HEK293 (cell line): ENCODE measurements around the gene CD8A.

Experiments used
- CTCF ChIA-PET: fragments of 350-600 bp; formaldehyde crosslinking; extraction: SDS; loops from one replicate; lab custom pipeline; 2021; ENCODE audit warnings: antibody characterized with exemption; lab: Yijun Ruan, JAX
- POLR2A ChIA-PET: fragments of 300-600 bp; formaldehyde crosslinking; extraction: SDS; loops from one replicate; lab custom pipeline; 2020; ENCODE audit warnings: antibody characterized with exemption, inconsistent platforms; lab: Yijun Ruan, JAX
- H3K27ac ChIP-seq: fragments of 200-500 bp; sonication (Bioruptor generic); 2 replicates; pipeline ENCODE4 v1.5.1; 2014; ENCODE audit warnings: low read depth, low read length, control low read depth, inconsistent platforms; ENCODE audit errors: extremely low read depth
- H3K36me3 ChIP-seq, 2 experiments: fragments of 200-500 bp in 1 of 2; sonication (Bioruptor generic) in 1 of 2; 1 replicate in 1 of 2; 2 replicates in 1 of 2; pipeline ENCODE4 v1.5.1; 2014 to 2017; ENCODE audit warnings: inconsistent platforms in 2 of 2, low read length in 2 of 2; ENCODE audit not compliant: control insufficient read depth in 2 of 2, insufficient read depth in 1 of 2
- H3K4me1 ChIP-seq: fragments of 200-500 bp; sonication (Bioruptor generic); 2 replicates; pipeline ENCODE4 v1.5.1; 2014; ENCODE audit warnings: mild to moderate bottlenecking, low read length, inconsistent platforms; ENCODE audit not compliant: control insufficient read depth, insufficient read depth
- H3K4me3 ChIP-seq: 2 replicates; pipeline ENCODE4 v1.5.1; 2011; ENCODE audit warnings: low read depth, mild to moderate bottlenecking, control low read depth, low read length, moderate library complexity
- H3K9me3 ChIP-seq: fragments of 200-500 bp; sonication (Bioruptor generic); 2 replicates; pipeline ENCODE4 v1.5.1; 2014; ENCODE audit warnings: low read depth, low read length, inconsistent platforms; ENCODE audit not compliant: control insufficient read depth, insufficient read depth
- BCL11A ChIP-seq: fragments of 450-650 bp; formaldehyde crosslinking; IDR thresholded peaks from 2 replicates; pipeline ENCODE4 v1.5.1; 2016; ENCODE audit warnings: low read depth, missing biosample characterization, missing genetic modification characterization
- PRDM1 ChIP-seq: fragments of 450-650 bp; formaldehyde crosslinking; IDR thresholded peaks from 2 replicates; pipeline ENCODE4; 2016; ENCODE audit warnings: missing biosample characterization, missing genetic modification characterization
- SALL2 ChIP-seq: fragments of 450-650 bp; formaldehyde crosslinking; IDR thresholded peaks from 2 replicates; pipeline ENCODE4 v1.5.0; 2017; ENCODE audit warnings: missing biosample characterization, mild to moderate bottlenecking, missing genetic modification characterization, borderline replicate concordance
- YY2 ChIP-seq: fragments of 450-650 bp; formaldehyde crosslinking; IDR thresholded peaks from 2 replicates; pipeline ENCODE4 v1.5.1; 2016; ENCODE audit warnings: missing biosample characterization, missing genetic modification characterization
- ZBTB48 ChIP-seq: fragments of 450-650 bp; formaldehyde crosslinking; IDR thresholded peaks from 2 replicates; pipeline ENCODE4 v1.5.1; 2016; ENCODE audit warnings: missing biosample characterization, missing genetic modification characterization
- ZNF133 ChIP-seq: fragments of 450-650 bp; formaldehyde crosslinking; IDR thresholded peaks from 2 replicates; pipeline ENCODE4 v1.5.1; 2016; ENCODE audit warnings: missing biosample characterization, missing genetic modification characterization
- ZNF140 ChIP-seq: fragments of 450-650 bp; formaldehyde crosslinking; IDR thresholded peaks from 2 replicates; pipeline ENCODE4 v1.5.1; 2016; ENCODE audit warnings: missing biosample characterization, missing genetic modification characterization
- ZNF146 ChIP-seq: fragments of 450-650 bp; formaldehyde crosslinking; IDR thresholded peaks from 2 replicates; pipeline ENCODE4 v1.5.1; 2016; ENCODE audit warnings: missing biosample characterization, missing genetic modification characterization
- ZNF366 ChIP-seq: fragments of 450-650 bp; formaldehyde crosslinking; conservative IDR thresholded peaks from 2 replicates; pipeline ENCODE4 v1.5.1; 2016; ENCODE audit warnings: missing biosample characterization, missing genetic modification characterization
- ZNF423 ChIP-seq: fragments of 450-650 bp; formaldehyde crosslinking; IDR thresholded peaks from 2 replicates; pipeline ENCODE4 v1.5.1; 2016; ENCODE audit warnings: missing biosample characterization, missing genetic modification characterization
- ZNF600 ChIP-seq: fragments of 450-650 bp; formaldehyde crosslinking; IDR thresholded peaks from 2 replicates; pipeline ENCODE4 v1.5.1; 2016; ENCODE audit warnings: missing biosample characterization, missing genetic modification characterization
- ZNF677 ChIP-seq: fragments of 450-650 bp; IDR thresholded peaks from 2 replicates; pipeline ENCODE4 v1.5.0; 2018; ENCODE audit warnings: missing biosample characterization, mild to moderate bottlenecking, missing genetic modification characterization, moderate library complexity
- ZNF707 ChIP-seq: fragments of 450-650 bp; formaldehyde crosslinking; IDR thresholded peaks from 2 replicates; pipeline ENCODE4 v1.5.1; 2016; ENCODE audit warnings: missing biosample characterization, missing genetic modification characterization
- TF ChIP-seq, protein P1 (sequence below): fragments of 450-650 bp; formaldehyde crosslinking; IDR thresholded peaks from 2 replicates; pipeline ENCODE4 v1.5.1; 2016; ENCODE audit warnings: missing biosample characterization, missing genetic modification characterization
- TF ChIP-seq, protein P2 (sequence below): fragments of 450-650 bp; formaldehyde crosslinking; IDR thresholded peaks from 2 replicates; pipeline ENCODE4 v1.5.1; 2016; ENCODE audit warnings: missing biosample characterization, missing genetic modification characterization
- TF ChIP-seq, protein P3 (sequence below): fragments of 450-650 bp; formaldehyde crosslinking; conservative IDR thresholded peaks from 2 replicates; pipeline ENCODE4 v1.5.1; 2016; ENCODE audit warnings: low read depth, missing biosample characterization, missing genetic modification characterization
- TF ChIP-seq, protein P4 (sequence below): fragments of 450-650 bp; formaldehyde crosslinking; IDR thresholded peaks from 2 replicates; pipeline ENCODE4 v1.5.1; 2016; ENCODE audit warnings: missing biosample characterization, missing genetic modification characterization
- TF ChIP-seq, protein P5 (sequence below): fragments of 450-650 bp; formaldehyde crosslinking; IDR thresholded peaks from 2 replicates; pipeline ENCODE4 v1.5.1; 2016; ENCODE audit warnings: missing biosample characterization, missing genetic modification characterization, borderline replicate concordance

CD8A gene

DNA sequence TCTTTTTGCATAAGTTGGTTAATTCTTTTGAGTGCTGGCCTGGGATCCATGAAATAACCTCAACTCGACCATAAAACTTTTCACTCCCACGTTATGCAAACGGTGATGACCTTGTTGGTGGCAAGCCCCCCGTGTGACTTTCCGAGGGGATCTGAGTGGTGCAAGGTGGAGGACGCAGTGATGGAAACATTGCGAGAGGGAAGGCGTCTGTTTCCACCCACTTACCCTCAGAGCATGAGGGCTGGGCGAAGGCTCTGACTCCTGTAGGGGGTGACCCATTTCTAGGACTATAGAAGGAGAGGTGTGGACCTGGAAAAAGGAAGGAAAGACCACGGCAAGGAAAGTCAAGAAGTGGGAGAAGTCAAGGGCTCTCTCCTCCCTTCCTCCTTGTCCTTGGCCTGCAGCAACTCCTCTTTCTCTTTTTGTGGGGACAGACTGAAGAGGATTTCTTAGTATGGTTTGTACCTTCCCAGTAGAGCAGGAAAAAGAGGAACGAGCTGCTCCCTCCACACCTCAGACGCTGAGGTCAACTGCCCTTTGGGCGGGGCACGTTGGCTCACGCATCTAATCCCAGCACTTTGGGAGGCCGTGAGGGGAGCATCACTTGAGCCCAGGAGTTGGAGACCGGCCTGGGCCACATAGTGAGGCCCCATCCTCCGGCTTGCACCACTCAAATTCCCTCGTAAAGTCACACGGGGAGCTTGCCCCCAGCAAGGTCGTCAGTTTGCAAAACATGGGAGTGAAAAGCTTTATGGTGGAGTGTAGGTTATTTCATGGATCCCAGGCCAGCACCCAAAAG is 15.5 kb upstream of the CD8A start:
- no peaks in the 10 kb centered on the region for H3K9me3 ChIP-seq
- peaks cover 4% of the 10 kb centered on the region; the same call in 1 of the 2 replicates for H3K4me1 ChIP-seq
- no peak for TF ChIP-seq ZNF140
- TF ChIP-seq, protein P1, sequence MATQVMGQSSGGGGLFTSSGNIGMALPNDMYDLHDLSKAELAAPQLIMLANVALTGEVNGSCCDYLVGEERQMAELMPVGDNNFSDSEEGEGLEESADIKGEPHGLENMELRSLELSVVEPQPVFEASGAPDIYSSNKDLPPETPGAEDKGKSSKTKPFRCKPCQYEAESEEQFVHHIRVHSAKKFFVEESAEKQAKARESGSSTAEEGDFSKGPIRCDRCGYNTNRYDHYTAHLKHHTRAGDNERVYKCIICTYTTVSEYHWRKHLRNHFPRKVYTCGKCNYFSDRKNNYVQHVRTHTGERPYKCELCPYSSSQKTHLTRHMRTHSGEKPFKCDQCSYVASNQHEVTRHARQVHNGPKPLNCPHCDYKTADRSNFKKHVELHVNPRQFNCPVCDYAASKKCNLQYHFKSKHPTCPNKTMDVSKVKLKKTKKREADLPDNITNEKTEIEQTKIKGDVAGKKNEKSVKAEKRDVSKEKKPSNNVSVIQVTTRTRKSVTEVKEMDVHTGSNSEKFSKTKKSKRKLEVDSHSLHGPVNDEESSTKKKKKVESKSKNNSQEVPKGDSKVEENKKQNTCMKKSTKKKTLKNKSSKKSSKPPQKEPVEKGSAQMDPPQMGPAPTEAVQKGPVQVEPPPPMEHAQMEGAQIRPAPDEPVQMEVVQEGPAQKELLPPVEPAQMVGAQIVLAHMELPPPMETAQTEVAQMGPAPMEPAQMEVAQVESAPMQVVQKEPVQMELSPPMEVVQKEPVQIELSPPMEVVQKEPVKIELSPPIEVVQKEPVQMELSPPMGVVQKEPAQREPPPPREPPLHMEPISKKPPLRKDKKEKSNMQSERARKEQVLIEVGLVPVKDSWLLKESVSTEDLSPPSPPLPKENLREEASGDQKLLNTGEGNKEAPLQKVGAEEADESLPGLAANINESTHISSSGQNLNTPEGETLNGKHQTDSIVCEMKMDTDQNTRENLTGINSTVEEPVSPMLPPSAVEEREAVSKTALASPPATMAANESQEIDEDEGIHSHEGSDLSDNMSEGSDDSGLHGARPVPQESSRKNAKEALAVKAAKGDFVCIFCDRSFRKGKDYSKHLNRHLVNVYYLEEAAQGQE (tag by site-specific recombination) = no peak
- no peak for TF ChIP-seq ZNF146 (tag by site-specific recombination)
- no peak for TF ChIP-seq BCL11A (tag by site-specific recombination)
- no peak for TF ChIP-seq PRDM1
- TF ChIP-seq ZNF677 (tag by site-specific recombination) = no peak
- no peak for TF ChIP-seq ZNF600
- no peak for TF ChIP-seq ZNF133 (tag by site-specific recombination)
- no peak for TF ChIP-seq SALL2
- no peak for TF ChIP-seq ZBTB48 (tag by site-specific recombination)
- TF ChIP-seq, protein P2, sequence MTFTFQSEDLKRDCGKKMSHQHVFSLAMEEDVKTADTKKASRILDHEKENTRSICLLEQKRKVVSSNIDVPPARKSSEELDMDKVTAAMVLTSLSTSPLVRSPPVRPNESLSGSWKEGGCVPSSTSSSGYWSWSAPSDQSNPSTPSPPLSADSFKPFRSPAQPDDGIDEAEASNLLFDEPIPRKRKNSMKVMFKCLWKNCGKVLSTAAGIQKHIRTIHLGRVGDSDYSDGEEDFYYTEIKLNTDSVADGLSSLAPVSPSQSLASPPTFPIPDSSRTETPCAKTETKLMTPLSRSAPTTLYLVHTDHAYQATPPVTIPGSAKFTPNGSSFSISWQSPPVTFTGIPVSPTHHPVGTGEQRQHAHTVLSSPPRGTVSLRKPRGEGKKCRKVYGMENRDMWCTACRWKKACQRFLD = no peak
- TF ChIP-seq, protein P3, sequence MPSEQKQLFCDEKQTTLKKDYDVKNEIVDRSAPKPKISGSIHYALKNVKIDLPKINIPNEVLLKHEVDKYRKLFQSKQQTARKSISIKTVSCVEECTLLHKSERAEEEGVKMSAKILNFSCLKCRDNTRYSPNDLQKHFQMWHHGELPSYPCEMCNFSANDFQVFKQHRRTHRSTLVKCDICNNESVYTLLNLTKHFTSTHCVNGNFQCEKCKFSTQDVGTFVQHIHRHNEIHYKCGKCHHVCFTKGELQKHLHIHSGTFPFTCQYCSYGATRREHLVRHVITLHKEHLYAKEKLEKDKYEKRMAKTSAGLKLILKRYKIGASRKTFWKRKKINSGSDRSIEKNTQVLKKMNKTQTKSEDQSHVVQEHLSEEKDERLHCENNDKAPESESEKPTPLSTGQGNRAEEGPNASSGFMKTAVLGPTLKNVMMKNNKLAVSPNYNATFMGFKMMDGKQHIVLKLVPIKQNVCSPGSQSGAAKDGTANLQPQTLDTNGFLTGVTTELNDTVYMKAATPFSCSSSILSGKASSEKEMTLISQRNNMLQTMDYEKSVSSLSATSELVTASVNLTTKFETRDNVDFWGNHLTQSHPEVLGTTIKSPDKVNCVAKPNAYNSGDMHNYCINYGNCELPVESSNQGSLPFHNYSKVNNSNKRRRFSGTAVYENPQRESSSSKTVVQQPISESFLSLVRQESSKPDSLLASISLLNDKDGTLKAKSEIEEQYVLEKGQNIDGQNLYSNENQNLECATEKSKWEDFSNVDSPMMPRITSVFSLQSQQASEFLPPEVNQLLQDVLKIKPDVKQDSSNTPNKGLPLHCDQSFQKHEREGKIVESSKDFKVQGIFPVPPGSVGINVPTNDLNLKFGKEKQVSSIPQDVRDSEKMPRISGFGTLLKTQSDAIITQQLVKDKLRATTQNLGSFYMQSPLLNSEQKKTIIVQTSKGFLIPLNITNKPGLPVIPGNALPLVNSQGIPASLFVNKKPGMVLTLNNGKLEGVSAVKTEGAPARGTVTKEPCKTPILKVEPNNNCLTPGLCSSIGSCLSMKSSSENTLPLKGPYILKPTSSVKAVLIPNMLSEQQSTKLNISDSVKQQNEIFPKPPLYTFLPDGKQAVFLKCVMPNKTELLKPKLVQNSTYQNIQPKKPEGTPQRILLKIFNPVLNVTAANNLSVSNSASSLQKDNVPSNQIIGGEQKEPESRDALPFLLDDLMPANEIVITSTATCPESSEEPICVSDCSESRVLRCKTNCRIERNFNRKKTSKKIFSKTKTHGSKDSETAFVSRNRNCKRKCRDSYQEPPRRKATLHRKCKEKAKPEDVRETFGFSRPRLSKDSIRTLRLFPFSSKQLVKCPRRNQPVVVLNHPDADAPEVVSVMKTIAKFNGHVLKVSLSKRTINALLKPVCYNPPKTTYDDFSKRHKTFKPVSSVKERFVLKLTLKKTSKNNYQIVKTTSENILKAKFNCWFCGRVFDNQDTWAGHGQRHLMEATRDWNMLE = no peak
- TF ChIP-seq, all 188 proteins: peak for 0
- Histone ChIP-seq H3K4me3 (no peak overlapping the region), H3K36me3 (no peaks in the 10 kb centered on the region), H3K27ac (no peak overlapping the region)
- ChIA-PET CTCF (interaction anchor here (1.3 kb wide), 1 partner anchor 41 kb away, joined by 7 read pairs; no protein-coding TSS in a partner anchor), POLR2A (interaction anchor here (1.4 kb wide), 1 partner anchor 366 kb away, joined by 3 read pairs; the partner anchor contains the start of gene KDM3A)

DNA sequence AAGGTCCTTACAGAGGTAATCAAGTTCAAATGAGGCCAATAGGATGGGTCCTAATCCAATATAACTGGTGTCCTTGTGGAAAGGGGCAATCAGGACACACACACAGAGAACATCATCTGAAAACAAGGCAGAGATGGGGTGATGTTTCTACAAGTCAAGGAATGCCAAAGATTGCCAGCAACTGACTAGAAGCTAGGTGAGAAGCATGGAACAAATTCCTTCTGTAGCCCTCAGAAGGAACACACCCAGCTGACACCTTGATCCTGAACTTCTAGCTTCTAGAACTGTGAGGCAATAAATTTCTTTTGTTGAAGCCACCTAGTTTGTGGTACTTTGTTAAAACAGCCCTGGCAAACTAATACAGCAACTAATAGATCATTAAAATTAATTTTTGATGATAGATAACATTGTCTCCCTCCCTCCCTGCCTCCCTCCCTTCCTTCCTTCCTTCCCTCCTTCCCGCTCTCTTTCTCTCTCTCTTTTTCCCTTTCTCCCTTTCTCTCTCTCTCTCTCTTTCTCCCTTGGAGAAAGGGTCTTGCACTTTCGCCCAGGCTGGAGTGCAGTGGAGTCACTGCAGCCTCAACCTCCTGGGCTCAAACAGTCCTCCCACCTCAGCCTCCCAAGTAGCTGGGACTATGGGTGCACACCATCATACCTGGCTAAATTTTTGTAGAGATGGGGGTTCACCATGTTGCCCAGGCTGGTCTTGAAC is 10.3 kb upstream of the CD8A start:
- H3K27ac ChIP-seq = no peak overlapping the region
- H3K4me1 ChIP-seq = no peaks in the 10 kb centered on the region
- no peaks in the 10 kb centered on the region; a peak in 1 of 3 replicates for H3K36me3 ChIP-seq
- CTCF ChIA-PET = interaction anchor here (2.1 kb wide), 1 partner anchor 36 kb away, joined by 6 read pairs; no protein-coding TSS in a partner anchor
- H3K4me3 ChIP-seq = no peak overlapping the region
- POLR2A ChIA-PET = no interaction called here
- no peaks in the 10 kb centered on the region for H3K9me3 ChIP-seq
- no peak for TF ChIP-seq YY2
- TF ChIP-seq, protein P4, sequence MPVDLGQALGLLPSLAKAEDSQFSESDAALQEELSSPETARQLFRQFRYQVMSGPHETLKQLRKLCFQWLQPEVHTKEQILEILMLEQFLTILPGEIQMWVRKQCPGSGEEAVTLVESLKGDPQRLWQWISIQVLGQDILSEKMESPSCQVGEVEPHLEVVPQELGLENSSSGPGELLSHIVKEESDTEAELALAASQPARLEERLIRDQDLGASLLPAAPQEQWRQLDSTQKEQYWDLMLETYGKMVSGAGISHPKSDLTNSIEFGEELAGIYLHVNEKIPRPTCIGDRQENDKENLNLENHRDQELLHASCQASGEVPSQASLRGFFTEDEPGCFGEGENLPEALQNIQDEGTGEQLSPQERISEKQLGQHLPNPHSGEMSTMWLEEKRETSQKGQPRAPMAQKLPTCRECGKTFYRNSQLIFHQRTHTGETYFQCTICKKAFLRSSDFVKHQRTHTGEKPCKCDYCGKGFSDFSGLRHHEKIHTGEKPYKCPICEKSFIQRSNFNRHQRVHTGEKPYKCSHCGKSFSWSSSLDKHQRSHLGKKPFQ (tag by site-specific recombination) = no peak
- 0 out of 2 replicates have a peak, but pooled peaks have one; percentile 23 for TF ChIP-seq ZNF366 (tag by site-specific recombination)
- no peak for TF ChIP-seq ZNF423 (tag by site-specific recombination)
- TF ChIP-seq ZNF707 (tag by site-specific recombination) = no peak
- peak; percentile 96 for TF ChIP-seq PRDM1
- TF ChIP-seq, protein P5, sequence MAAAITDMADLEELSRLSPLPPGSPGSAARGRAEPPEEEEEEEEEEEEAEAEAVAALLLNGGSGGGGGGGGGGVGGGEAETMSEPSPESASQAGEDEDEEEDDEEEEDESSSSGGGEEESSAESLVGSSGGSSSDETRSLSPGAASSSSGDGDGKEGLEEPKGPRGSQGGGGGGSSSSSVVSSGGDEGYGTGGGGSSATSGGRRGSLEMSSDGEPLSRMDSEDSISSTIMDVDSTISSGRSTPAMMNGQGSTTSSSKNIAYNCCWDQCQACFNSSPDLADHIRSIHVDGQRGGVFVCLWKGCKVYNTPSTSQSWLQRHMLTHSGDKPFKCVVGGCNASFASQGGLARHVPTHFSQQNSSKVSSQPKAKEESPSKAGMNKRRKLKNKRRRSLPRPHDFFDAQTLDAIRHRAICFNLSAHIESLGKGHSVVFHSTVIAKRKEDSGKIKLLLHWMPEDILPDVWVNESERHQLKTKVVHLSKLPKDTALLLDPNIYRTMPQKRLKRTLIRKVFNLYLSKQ = no peak
- TF ChIP-seq, all 188 proteins: peak for 2
